IPS-15b (cell line): Measurements from ENCODE around the gene GPC5.

Source experiments
- H3K27me3 ChIP-seq: one replicate; pipeline ENCODE4 v1.6.1; 2013; ENCODE audit warnings: low read length; ENCODE audit not compliant: control insufficient read depth, insufficient read depth
- H3K36me3 ChIP-seq: one replicate; pipeline ENCODE4 v1.6.1; 2013; ENCODE audit warnings: low read length; ENCODE audit not compliant: control insufficient read depth, insufficient read depth
- H3K4me1 ChIP-seq: one replicate; pipeline ENCODE4 v1.6.1; 2013; ENCODE audit warnings: mild to moderate bottlenecking, low read length; ENCODE audit not compliant: control insufficient read depth, insufficient read depth
- H3K4me3 ChIP-seq: one replicate; pipeline ENCODE4 v1.5.1; 2013; ENCODE audit warnings: low read depth, low read length
- H3K9ac ChIP-seq: one replicate; pipeline ENCODE4 v1.6.1; 2013; ENCODE audit warnings: low read depth, mild to moderate bottlenecking, low read length
- H3K9me3 ChIP-seq: one replicate; pipeline ENCODE4 v1.6.1; 2013; ENCODE audit warnings: mild to moderate bottlenecking, low read length; ENCODE audit not compliant: control insufficient read depth, insufficient read depth

Gene GPC5

DNA sequence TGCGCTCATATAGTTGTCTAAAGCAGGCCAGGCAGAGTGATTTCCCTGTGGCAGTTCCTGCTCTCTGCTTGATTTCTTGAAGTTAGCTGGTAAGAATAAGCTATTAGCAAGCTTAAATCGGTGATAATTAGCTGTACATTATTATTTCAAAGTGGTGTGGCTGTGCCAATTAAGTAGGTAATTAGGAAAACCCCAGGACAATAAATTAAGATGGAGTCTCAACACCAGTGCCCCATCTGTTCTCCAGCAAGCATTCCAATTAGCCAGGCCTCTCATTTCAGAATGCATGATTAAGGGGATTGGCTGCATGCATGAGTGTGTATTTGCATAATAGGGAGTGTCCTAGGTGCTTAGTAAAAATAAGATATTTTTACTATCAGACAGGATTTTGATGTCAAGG, 342.3 kb downstream of the GPC5 start:
- Histone ChIP-seq H3K9ac (no peak overlapping the region), H3K27me3 (no peaks in the 10 kb centered on the region), H3K9me3 (no peaks in the 10 kb centered on the region), H3K4me3 (no peak overlapping the region), H3K4me1 (no peaks in the 10 kb centered on the region), H3K36me3 (no peaks in the 10 kb centered on the region)

DNA sequence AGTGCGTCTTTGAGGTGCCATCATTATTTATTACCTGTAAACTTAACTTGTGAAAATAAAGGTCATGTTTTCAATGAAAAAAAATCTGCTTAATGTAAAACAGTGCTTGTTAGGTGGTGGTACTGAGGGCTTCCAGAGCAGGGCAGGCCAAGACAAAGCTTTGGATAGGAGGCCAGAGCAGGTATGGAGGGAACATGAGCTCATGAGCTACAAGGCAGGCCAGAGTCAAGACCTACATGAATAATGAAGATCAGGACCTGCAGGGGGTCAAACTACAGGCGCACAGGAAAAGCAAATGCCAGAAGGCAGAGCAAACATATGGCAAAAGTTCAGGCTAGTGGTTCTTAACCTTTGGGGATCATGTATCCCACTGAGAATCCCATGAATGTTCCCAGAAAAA, 343.5 kb downstream of the GPC5 start:
- H3K4me1 ChIP-seq = no peaks in the 10 kb centered on the region
- no peaks in the 10 kb centered on the region for H3K9me3 ChIP-seq
- H3K4me3 ChIP-seq = no peak overlapping the region
- H3K9ac ChIP-seq = no peak overlapping the region
- no peaks in the 10 kb centered on the region for H3K27me3 ChIP-seq
- no peaks in the 10 kb centered on the region for H3K36me3 ChIP-seq

DNA sequence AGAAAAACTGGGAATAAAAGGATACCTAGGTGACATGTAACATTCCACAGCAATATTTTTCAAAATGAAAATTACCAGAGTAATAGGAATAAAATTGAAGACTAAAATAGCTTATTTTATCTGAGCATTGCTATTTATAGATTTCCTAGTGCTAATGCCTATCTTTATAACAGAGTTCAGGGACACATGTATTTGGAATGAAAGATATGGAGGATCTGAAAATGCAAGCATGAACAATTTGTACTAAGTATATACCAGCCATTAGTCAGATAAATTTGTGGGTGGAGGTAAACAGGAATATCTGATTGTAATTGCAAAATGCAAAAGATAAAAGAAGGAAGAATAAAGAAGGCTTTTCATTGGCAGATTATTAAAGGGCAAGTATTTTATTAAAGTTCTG, 345.9 kb downstream of the GPC5 start:
- no peaks in the 10 kb centered on the region for H3K27me3 ChIP-seq
- H3K36me3 ChIP-seq = no peaks in the 10 kb centered on the region
- H3K9ac ChIP-seq = no peak overlapping the region
- no peaks in the 10 kb centered on the region for H3K4me1 ChIP-seq
- no peaks in the 10 kb centered on the region for H3K9me3 ChIP-seq
- no peak overlapping the region for H3K4me3 ChIP-seq

DNA sequence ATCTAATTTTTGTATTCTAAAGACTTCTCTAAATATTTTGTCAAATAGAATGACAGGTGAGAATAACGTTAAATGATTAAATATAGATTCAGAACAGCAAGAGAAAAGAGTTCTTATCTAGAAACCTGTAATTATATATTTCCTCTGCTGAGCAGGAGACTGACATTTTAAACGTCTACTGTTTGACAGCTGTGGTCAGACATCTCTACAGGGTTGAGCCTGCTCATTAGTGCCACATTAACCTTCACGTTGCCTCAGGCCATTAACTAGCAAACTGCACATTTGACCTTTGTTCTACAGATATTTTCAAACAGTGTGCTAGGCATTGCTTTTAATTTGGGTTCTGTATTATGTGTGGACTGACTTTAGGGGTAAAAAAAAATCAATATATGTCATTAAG, 347.5 kb downstream of the GPC5 start:
- Histone ChIP-seq H3K4me3 (no peak overlapping the region), H3K4me1 (no peaks in the 10 kb centered on the region), H3K27me3 (no peaks in the 10 kb centered on the region), H3K9me3 (no peaks in the 10 kb centered on the region), H3K36me3 (no peaks in the 10 kb centered on the region), H3K9ac (no peak overlapping the region)

DNA sequence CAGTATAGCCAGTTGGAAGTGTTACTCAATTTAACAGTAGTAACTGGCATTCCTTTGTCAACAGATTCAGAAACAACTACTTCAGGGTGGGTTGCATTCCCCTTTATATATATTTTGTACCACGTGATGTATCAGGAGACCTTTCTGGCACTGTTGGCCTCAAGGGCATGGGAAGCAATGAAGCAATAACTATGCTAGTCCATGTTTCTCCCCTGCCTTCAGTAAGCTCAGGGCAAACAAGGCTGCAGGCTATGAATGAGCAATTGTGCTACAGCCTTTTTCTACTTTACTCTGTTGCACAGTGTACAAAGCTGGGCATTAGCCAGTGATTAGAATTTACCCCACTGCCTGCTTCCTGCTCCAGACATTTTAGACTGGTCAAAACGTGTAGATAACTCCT, 348.8 kb downstream of the GPC5 start:
- Histone ChIP-seq H3K4me3 (no peak overlapping the region), H3K9ac (no peak overlapping the region), H3K27me3 (no peaks in the 10 kb centered on the region), H3K36me3 (no peaks in the 10 kb centered on the region), H3K9me3 (no peaks in the 10 kb centered on the region), H3K4me1 (no peaks in the 10 kb centered on the region)

DNA sequence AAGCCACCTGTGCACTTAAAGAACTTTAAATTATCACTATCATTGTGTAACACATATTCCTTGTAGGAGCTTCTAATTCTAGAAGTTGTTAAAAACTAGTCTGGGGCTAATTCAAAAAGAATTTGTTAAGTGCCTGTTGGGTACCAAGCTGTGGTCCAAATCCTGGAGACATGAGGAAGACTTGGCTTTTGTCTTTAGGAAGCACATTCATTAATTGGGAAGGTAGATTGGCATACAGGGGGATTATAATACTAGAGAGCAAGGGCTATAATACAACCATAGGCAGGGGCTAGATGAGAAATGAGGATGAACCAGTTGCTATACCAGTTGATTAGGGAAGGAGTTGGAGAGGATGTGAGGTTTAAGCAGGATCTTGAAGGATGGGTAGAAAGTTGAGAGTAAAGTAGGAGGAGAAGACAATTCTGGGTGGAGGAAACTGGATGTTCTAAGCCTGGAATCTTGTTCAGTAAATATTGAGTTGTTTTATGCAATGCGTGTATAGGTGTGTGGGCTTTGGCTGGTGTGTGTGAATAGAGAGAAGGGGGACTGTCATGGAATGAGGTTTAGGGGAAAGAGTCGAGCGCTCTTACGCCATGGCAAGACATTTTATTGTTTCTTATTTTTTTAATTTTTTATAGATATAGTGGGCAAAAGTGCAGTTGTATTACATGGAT, 350.1 kb downstream of the GPC5 start:
- H3K27me3 ChIP-seq = no peaks in the 10 kb centered on the region
- H3K9me3 ChIP-seq = no peaks in the 10 kb centered on the region
- no peaks in the 10 kb centered on the region for H3K4me1 ChIP-seq
- H3K4me3 ChIP-seq = no peak overlapping the region
- H3K36me3 ChIP-seq = no peaks in the 10 kb centered on the region
- no peak overlapping the region for H3K9ac ChIP-seq

DNA sequence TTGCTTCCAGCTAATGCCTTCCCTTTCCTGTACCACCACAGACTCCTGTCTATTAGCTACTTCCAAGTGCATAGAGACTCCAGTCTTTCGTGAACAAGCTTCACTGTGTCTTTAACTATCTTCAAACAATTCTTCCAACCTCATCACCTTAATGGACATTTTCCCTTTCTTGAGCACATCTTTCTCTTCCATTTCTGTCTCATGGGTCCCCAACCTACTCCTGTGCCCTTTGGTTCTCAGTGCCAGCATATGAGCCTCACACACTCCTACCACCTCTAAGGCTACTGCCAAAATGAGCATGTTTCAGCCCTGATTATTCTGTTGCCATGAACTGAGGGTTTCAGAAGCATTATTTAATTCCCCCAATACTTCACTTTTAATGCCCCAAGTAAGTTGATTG, 360.3 kb downstream of the GPC5 start:
- H3K27me3 ChIP-seq = no peaks in the 10 kb centered on the region
- no peaks in the 10 kb centered on the region for H3K9me3 ChIP-seq
- H3K4me3 ChIP-seq = no peak overlapping the region
- no peak overlapping the region for H3K9ac ChIP-seq
- H3K4me1 ChIP-seq = no peaks in the 10 kb centered on the region
- no peaks in the 10 kb centered on the region for H3K36me3 ChIP-seq

DNA sequence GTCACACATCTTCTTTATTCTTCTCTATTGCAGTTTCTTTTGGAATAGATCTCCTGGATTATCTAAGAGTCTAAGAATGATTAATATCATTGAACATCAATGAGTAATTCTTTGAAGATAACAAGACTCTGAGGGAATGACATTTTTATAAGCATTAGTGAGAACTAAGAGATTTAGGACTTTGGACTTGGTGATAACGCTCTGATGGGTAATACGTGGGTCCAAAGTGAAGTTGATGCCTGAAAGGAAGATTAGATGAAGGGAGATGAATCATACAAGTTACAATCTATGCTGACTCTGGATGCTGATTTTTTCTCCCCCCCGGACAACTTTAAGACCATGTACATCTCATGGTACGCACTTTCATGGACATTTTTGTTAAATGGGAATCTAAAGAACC, 364.5 kb downstream of the GPC5 start:
- no peak overlapping the region for H3K9ac ChIP-seq
- no peaks in the 10 kb centered on the region for H3K27me3 ChIP-seq
- H3K4me3 ChIP-seq = no peak overlapping the region
- H3K4me1 ChIP-seq = no peaks in the 10 kb centered on the region
- no peaks in the 10 kb centered on the region for H3K36me3 ChIP-seq
- H3K9me3 ChIP-seq = no peaks in the 10 kb centered on the region

DNA sequence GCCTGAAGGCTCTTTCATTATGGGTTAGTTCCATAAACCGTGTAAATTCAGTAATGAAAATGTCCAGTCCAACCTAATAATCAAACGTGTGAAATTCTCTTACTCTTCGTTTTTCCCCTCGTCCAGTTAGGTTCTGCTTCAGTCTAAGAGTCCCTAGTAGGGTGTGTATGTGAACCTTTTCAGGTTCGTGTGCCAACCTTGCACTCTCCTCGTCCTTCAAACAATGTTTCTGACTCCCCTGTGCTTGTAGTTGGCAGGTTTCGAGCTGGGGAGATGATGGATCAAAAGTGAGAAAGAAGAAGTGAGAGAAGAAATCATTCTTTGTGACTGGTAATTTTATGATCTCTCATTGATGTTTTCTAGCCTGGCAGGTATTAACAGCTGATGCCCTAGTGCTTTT, 366.1 kb downstream of the GPC5 start:
- Histone ChIP-seq H3K4me3 (no peak overlapping the region), H3K4me1 (no peaks in the 10 kb centered on the region), H3K36me3 (no peaks in the 10 kb centered on the region), H3K9ac (no peak overlapping the region), H3K9me3 (no peaks in the 10 kb centered on the region), H3K27me3 (no peaks in the 10 kb centered on the region)

DNA sequence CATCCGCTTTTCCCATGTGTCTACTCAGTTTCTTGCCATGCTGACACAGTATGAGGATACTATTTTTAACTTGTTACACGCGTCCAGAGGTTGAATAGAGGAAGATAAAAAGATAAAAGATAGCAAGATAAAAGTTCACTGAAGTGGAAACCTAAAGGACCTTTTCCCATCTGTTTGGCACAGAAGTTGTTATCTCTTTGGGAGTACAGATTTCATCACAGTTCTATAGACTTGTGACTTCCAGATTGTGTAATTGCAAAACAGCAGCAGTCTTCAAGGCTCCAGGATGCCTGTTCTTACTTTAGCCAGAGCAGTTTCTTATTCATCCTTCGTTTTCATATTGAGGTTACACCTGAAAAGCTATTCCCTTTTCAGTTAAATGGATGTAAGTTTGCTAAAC, 369.2 kb downstream of the GPC5 start:
- Histone ChIP-seq H3K4me1 (no peaks in the 10 kb centered on the region), H3K4me3 (no peak overlapping the region), H3K9me3 (no peaks in the 10 kb centered on the region), H3K27me3 (no peaks in the 10 kb centered on the region), H3K9ac (no peak overlapping the region), H3K36me3 (no peaks in the 10 kb centered on the region)

DNA sequence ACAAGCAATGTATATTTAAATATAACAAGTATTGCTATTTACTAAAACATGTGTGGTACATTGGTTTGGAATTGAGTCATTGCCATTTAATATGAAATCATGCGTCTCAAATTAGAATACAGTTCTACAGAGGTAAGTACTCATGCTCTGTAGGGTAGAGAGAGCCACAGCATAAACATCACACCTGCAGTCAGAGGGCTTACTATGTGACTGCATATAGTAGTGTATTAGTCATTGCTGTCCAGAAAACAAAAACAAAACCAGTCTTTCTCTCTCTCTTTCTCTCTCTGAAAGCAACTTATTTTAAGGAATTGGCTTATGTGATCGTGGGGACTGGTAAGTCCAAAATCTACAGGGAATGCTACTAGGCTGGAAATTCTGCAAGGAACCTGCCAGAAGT, 370.3 kb downstream of the GPC5 start:
- Histone ChIP-seq H3K9me3 (no peaks in the 10 kb centered on the region), H3K9ac (no peak overlapping the region), H3K27me3 (no peaks in the 10 kb centered on the region), H3K4me1 (no peaks in the 10 kb centered on the region), H3K36me3 (no peaks in the 10 kb centered on the region), H3K4me3 (no peak overlapping the region)

DNA sequence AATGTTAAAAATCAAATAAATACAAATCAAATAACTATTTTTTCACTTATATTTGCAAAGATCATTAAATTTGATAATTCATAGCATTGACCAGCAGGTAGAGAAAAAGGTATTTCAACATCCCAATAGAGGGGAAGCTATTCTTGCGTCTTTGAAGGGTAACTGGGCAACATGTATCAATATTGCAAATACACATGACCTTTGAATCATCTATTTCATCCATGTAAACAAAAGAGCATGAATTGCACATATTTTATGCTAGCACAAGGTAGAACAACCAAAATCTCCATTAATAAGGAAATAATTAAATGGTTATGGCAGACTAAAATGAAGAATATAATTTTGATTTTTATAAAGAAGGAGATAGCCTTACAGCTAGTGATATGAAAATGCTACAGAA, 372.8 kb downstream of the GPC5 start:
- no peak overlapping the region for H3K9ac ChIP-seq
- H3K4me3 ChIP-seq = no peak overlapping the region
- H3K36me3 ChIP-seq = no peaks in the 10 kb centered on the region
- no peaks in the 10 kb centered on the region for H3K27me3 ChIP-seq
- peaks cover 8% of the 10 kb centered on the region for H3K4me1 ChIP-seq
- no peaks in the 10 kb centered on the region for H3K9me3 ChIP-seq
